COLO668 (cell line): ENCODE data around the gene PCDHGC4.

ENCODE experiments used
- DNase-seq: peaks from one replicate; lab custom pipeline; 2025; ENCODE audit not compliant: unreplicated experiment; lab: John Stamatoyannopoulos, UW

The PCDHGC4 gene

DNA sequence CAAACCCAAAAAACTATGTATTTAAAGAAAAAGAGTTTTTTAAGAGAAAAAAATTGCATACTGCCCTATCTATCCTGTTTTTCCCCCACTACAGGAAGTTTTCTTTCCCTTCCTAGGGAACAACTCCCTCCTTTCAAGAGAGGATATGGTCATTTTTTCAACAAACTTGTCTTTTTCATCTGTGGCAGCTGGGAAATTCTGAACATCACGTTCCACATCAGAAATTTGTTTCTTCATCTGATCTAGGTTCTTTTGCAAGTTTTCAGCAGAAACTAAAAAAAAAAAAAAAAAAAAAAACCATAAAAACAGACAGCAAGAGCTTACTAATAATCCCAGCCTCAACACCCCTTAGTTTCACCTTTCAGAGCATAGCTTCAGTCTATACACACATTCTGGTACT, 42.6 kb downstream of the PCDHGC4 start:
- DNase-seq, result no peak

GRCh38 chr5:141528291-141528984, 43.6 kb downstream of the PCDHGC4 start:
- no peak for DNase-seq

DNA sequence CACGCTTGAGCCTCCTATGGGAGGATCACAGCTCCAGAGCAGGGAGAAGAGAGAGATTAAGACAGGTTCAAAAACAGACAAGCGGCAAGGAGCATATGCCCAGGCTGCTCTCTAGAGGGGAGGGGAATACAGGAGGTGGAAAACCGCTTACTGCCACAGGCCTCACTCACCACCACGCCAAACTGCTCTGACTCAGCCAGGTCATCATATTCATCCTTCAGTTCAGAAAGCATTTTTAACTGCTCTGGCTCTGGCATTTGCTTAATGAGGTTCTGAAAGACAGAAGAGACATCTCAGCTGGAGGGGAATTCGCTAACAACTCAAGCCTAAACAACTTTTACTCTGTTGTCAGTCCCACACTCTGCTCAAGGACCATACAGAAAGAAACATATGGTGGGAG, 44.2 kb downstream of the PCDHGC4 start:
- DNase-seq, result no peak

GRCh38 chr5:141529873-141530272, 45.0 kb downstream of the PCDHGC4 start:
- DNase-seq, result no peak

DNA sequence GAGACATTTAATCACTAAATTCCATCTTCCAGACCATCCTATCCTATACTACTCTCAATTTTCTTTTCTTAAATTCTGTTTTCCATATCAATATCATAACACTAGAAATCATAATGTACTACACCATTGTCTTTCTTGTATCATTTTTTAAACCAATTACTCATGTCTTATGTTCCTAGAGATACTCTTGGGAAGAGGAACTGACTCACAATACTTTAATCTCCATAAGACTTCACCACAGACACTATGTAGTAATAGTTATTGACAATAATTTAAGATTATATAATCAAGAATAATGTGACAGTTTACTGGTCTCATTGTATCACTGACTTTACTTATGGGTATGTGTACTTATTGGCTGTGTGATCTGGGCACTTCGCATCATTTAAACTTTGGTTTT, 47.9 kb downstream of the PCDHGC4 start:
- no peak for DNase-seq

DNA sequence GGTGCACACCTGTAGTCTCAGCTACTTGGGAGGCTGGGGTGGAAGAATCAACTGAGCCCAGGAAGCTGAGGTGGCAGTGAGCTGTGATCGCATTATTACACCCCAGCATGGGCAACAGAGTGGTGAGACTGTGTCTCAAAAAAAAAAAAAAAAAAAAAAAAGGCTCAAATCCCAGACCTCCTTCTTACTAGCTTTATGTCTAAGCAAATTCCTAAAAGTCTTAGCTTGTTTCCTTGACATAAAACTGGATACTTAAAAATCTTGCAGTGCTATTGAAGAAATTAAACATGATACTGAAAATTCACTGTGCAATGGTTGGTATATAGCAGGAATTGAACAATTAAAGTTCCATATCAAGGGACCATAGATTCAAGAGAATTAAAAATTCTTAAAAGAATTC, 49.1 kb downstream of the PCDHGC4 start:
- DNase-seq, result no peak

GRCh38 chr5:141534492-141535213, 49.8 kb downstream of the PCDHGC4 start:
- no peak for DNase-seq
